GM12872 (cell line): ENCODE results near the gene TFF3.

ENCODE experiments used
- CTCF ChIP-seq: IDR thresholded peaks from 3 replicates; pipeline ENCODE4 v1.5.1; 2011; ENCODE audit warnings: low read depth, mild to moderate bottlenecking, low read length, moderate library complexity; ENCODE audit not compliant: insufficient read depth

TFF3 gene

GRCh38 chr21:42319376-42319775, 4.2 kb upstream of the TFF3 start:
- TF ChIP-seq CTCF, result no peak

- no peak for TF ChIP-seq CTCF
These were observed 2.9 kb upstream of the TFF3 start for GRCh38 chr21:42317826-42318746.

- no peak for TF ChIP-seq CTCF
These were observed 2.1 kb upstream of the TFF3 start for GRCh38 chr21:42317341-42317741.

GRCh38 chr21:42316891-42317290, 1.7 kb upstream of the TFF3 start:
- TF ChIP-seq CTCF, result no peak

GRCh38 chr21:42314616-42315295, 453 bp downstream of the TFF3 start:
- no peak for TF ChIP-seq CTCF

GRCh38 chr21:42313501-42313969, 1.7 kb downstream of the TFF3 start:
- no peak for TF ChIP-seq CTCF

GRCh38 chr21:42312626-42313104, 2.5 kb downstream of the TFF3 start:
- no peak for TF ChIP-seq CTCF
